Activated CD8-positive, alpha-beta memory T cell treated with anti-CD3 and anti-CD28 coated beads, Interleukin-2, amount 10 ng/mL, durations not matched to agents 7 days and 5 days (primary cell): ENCODE data around the gene DNTTIP2. TPM values are rescaled to one million over a fixed set of nuclear protein-coding genes. Genes with fewer than 3 reads are reported as not detected.

Source experiments
- ATAC-seq: fragments of 150-1000 bp; cut with Tn5 transposase; one replicate; pipeline ENCODE4 v1.10.0; 2021; ENCODE audit warnings: moderate library complexity
- CTCF ChIA-PET: fragments of 350-600 bp; sonication (Branson Sonifier 250); formaldehyde crosslinking; loops from one replicate; lab custom pipeline; 2021; ENCODE audit warnings: antibody characterized with exemption; lab: Charles Lee
- DNase-seq: peaks from one replicate; pipeline ENCODE4 v3.0.0-alpha.2; 2020
- H3K27ac Mint-ChIP-seq: one replicate; pipeline ENCODE4 v1.8.0; 2021; ENCODE audit warnings: mild to moderate bottlenecking, mixed read lengths
- H3K27me3 Mint-ChIP-seq: one replicate; pipeline ENCODE4 v1.8.0; 2021; ENCODE audit warnings: mixed read lengths
- H3K36me3 Mint-ChIP-seq: one replicate; pipeline ENCODE4 v1.8.0; 2021; ENCODE audit warnings: mild to moderate bottlenecking, mixed read lengths
- H3K4me1 Mint-ChIP-seq: one replicate; pipeline ENCODE4 v1.8.0; 2021; ENCODE audit warnings: mixed read lengths
- H3K4me3 Mint-ChIP-seq: one replicate; pipeline ENCODE4 v1.8.0; 2021; ENCODE audit warnings: mild to moderate bottlenecking, moderate library complexity, mixed read lengths
- H3K9me3 Mint-ChIP-seq: one replicate; pipeline ENCODE4 v1.8.0; 2022; ENCODE audit warnings: low read depth, mixed read lengths
- total RNA-seq, 2 experiments: library from RNA; stranded (reverse); gene quantifications; one replicate each; pipeline ENCODE4 v1.2.3, GENCODE V29; 2021

DNTTIP2 gene
- total RNA-seq, 2 experiments from 2014 or later, result 60.8 to 74.5 TPM

DNA sequence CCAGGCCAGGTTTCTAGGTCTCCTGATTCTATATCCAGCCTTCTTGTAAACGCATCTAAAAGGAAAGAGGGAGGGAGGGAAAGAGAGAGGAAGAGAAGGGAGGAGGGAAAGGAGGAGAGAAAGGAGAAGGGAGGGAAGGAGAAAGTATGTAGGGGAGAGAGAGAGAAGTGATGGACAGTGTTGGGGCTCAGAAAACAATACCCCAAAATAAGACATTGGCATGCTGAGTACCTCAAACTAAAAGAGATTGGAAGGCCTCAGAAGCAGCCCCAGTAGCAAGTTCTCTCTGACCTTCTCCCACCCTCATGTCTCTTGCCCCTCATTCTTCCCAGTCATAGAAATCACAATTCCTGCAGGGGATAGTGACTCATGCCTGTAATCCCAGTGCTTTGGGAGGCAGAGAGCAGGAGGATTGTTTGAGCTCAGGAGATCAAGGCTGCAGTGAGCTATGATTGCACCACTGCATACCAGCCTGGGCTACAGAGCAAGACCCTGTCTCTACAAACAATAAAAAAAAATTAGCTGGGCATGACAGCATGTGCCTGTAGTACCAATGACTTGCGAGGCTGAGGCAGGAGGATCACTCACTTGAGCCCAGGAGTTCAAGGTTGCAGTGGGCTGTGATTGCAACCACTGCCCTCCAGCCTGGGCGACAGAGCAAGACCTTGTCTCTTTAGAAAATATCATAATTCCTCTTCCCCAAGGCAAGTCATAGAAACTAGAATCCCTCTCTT, 51.2 kb downstream of the DNTTIP2 start:
- H3K36me3 Mint-ChIP-seq, result peaks cover 2% of the 10 kb centered on the region
- H3K27me3 Mint-ChIP-seq, result no peaks in the 10 kb centered on the region

DNA sequence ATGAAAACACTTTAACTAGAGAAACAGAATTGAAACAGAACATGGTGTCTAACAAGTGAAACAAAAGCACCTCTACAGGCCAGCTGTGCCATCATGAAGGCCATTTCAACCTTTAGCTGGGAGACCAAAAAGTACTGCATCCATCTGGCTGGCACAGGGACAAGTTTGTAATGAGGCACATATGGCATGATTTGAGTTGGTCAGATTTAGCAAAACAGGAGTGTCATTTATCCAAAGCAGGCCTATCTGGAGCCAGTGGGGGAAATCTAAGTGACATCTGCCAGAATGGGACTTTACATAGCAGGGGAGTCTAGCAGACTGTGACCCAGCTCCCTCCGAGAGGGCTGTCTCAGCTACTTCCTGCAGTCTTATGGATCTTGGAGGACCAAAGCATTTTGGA, 51.9 kb downstream of the DNTTIP2 start:
- H3K27me3 Mint-ChIP-seq, result no peaks in the 10 kb centered on the region
- no peak overlapping the region for H3K27ac Mint-ChIP-seq
- H3K9me3 Mint-ChIP-seq, result no peaks in the 10 kb centered on the region
- H3K4me1 Mint-ChIP-seq, result peaks cover 9% of the 10 kb centered on the region
- CTCF ChIA-PET, result no interaction called here
- ATAC-seq, result no peak
- no peak for DNase-seq
- H3K4me3 Mint-ChIP-seq, result no peak overlapping the region
- H3K36me3 Mint-ChIP-seq, result peaks cover 1% of the 10 kb centered on the region

More for the DNA sequence above, 51.2 kb downstream of the DNTTIP2 start:
- CTCF ChIA-PET, result interaction anchor here (1.6 kb wide), 1 partner anchor 197 kb away, joined by 3 read pairs; no protein-coding TSS in a partner anchor
- no peak for ATAC-seq
- H3K9me3 Mint-ChIP-seq, result peaks cover 3% of the 10 kb centered on the region
- DNase-seq, result no peak
- no peak overlapping the region for H3K4me3 Mint-ChIP-seq
- H3K27ac Mint-ChIP-seq, result no peak overlapping the region
- peaks cover 9% of the 10 kb centered on the region for H3K4me1 Mint-ChIP-seq

DNA sequence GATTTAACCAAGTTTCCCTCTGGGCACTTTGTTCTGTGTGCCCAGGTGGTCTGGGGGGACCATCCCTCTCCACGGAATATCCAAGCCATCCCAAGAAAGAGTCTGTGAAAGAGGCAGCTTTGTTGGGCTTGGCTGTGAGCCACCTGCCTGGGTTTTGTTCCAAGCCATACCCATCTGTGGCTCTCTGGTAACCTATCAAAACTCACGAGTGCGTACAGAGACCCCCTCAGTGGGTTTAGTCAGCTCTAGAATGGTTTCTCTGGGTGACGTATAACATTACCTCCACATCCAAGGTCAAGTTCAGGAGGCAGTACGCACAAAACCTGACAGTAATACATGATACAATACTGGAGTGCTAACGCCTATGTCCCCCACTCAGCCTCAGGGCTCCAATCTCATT, 54.2 kb downstream of the DNTTIP2 start:
- ATAC-seq (no peak), DNase-seq (no peak)
- Mint-ChIP-seq H3K4me3 (no peak overlapping the region), H3K27me3 (peaks cover 7% of the 10 kb centered on the region), H3K9me3 (no peaks in the 10 kb centered on the region), H3K36me3 (no peaks in the 10 kb centered on the region), H3K4me1 (peaks cover 9% of the 10 kb centered on the region), H3K27ac (no peak overlapping the region)
- CTCF ChIA-PET, result no interaction called here

DNA sequence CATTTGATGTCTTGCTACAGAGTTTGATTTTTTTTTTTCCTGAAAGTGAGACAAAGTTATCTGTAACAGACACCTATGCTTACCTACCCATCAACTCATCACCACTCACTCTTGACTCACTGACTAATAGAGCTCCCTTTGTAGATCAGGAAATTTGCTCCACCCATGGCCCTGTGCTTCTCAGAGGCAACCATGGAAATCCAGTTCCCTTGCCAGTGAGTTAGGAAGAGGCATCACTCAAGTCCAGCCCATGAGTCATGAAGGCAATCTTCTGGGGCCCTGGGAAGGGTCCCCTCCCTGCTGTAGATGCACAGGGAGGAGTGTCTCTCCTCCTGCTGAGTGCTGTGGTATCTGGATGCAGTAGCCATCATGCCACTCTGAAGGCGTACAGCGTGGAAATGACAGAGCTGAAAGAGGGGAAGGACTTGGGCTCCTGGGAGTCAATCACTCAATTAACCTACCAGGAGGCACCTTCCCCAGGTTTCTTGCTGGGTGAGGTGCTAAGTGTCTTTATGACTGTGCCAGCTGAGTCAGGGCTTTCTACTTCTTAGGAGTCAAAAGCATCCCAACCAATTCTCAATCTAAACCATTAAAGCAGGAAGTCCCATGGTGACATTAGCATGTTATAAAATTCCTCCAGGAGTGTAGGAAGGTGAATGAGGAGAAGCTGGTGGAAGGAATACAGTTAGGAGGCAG, 56.1 kb downstream of the DNTTIP2 start:
- peaks cover 9% of the 10 kb centered on the region for H3K27me3 Mint-ChIP-seq
- CTCF ChIA-PET, result interaction anchor here (1.9 kb wide), 1 partner anchor 9 kb away, joined by 4 read pairs; no protein-coding TSS in a partner anchor

DNA sequence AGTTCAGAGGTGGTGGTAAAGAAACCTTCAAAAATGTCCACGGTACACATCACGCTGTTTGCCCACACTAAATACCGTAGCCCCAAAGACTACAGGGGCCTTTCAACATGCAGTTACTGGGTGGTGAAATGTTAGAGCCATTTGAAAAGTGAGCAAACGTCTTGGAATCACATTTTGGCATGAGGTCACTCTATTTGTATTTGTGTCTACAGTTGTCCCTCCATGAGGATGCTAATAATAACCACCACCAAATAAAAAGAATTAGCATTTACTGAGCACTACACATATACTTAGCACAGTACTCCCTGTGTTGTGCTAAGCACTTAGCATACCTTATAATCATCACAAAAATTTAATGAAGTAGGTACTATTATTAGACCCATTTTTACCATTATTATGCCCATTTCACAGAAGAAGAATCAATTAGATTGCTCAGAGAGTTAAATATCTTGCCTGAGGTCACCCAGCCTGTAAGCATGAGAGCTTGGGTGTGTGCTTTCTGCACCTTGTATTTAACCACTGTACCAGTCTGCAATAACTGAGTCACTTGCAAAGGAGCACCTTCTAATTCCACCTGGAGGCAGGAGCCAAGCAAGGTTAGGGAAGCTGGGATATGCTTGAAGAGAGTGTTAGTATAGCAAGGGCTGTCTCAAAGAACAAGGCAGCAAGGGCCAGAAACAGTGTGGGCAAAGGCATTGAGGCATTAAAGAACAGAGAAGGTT, 57.4 kb downstream of the DNTTIP2 start:
- ATAC-seq (no peak), DNase-seq (no peak)
- Mint-ChIP-seq H3K4me1 (peaks cover 30% of the 10 kb centered on the region), H3K36me3 (no peaks in the 10 kb centered on the region), H3K27ac (no peak overlapping the region), H3K4me3 (no peak overlapping the region), H3K9me3 (no peaks in the 10 kb centered on the region), H3K27me3 (peaks cover 9% of the 10 kb centered on the region)
- CTCF ChIA-PET, result interaction anchor here (1.5 to 1.9 kb wide), 2 partner anchors 8 to 192 kb away, joined by 4 read pairs; no protein-coding TSS in a partner anchor

More for the DNA sequence above, 56.1 kb downstream of the DNTTIP2 start:
- Mint-ChIP-seq H3K4me3 (no peak overlapping the region), H3K9me3 (no peaks in the 10 kb centered on the region), H3K36me3 (no peaks in the 10 kb centered on the region), H3K27ac (no peak overlapping the region), H3K4me1 (peaks cover 17% of the 10 kb centered on the region)
- ATAC-seq (no peak), DNase-seq (no peak)

DNA sequence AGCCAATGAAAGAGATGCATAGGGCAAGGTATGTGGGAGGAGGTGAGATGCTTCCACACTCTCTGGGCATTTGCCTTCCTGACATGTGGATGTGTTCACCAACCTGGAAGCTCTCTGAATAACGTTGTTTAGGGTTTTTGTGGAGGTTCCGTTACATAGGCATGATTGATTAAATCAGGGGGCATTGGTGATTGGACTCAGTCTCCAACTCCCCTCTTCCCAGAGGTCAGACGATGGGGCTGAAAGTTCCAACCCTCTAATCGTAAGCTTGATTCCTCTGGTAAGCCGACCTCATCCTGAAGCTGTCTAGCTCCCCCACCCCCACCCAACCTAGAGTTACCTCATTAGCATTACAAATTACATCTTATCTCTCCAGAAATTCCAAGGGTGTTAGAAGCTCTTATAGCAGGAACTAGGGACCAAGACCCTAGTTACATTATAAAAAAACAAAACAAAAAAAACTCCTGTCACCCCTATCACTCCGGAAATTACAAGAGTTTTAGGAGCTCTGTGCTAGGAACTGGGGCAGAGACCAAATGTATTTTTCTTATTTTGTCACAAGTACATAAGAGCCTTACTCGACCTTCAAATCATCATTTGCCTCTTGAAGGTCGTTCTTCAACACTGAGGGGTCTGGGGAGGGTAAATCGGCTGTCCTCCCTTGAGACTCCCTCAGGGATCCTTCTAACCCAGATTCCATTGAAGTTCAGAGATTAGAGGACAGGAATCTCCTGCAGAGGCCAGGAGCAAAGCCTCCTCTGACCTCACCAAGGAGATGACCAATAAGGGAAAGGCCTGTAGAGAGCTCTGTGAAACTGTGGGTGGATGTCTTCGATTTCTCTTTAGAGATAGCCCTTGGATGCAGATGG, 58.2 kb downstream of the DNTTIP2 start:
- H3K27me3 Mint-ChIP-seq, result peaks cover 9% of the 10 kb centered on the region
- H3K4me1 Mint-ChIP-seq, result peaks cover 31% of the 10 kb centered on the region
- no peaks in the 10 kb centered on the region for H3K36me3 Mint-ChIP-seq
- CTCF ChIA-PET, result interaction anchor here (0.6 to 1.5 kb wide), 3 partner anchors 192 to 278 kb away, joined by 3 to 4 read pairs (median 3); no protein-coding TSS in a partner anchor
- H3K9me3 Mint-ChIP-seq, result no peaks in the 10 kb centered on the region
- H3K27ac Mint-ChIP-seq, result no peak overlapping the region
- ATAC-seq, result no peak
- H3K4me3 Mint-ChIP-seq, result no peak overlapping the region
- no peak for DNase-seq

DNA sequence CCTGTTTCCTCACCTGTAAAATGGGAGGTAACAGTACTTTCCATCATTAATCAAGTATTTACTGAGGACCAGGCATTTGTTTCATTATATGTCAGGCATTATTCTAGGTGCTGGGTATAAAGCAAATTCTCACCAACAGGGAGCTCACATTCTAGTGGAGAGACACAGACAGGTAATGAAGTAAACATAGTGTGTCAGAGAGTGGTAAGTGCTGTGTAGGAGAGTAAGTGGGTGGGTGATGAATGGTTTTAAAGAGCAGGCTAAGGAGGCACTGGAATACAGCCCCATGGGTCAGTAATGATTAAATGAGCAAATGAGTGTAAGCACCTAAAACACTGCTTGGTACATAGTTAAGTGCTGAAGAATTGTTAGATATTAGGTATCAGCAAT, 60.4 kb downstream of the DNTTIP2 start:
- no peak for DNase-seq
- no peaks in the 10 kb centered on the region for H3K9me3 Mint-ChIP-seq
- H3K27me3 Mint-ChIP-seq, result peaks cover 9% of the 10 kb centered on the region
- H3K27ac Mint-ChIP-seq, result no peak overlapping the region
- ATAC-seq, result peak; percentile 26
- H3K4me3 Mint-ChIP-seq, result no peak overlapping the region
- no peaks in the 10 kb centered on the region for H3K36me3 Mint-ChIP-seq
- H3K4me1 Mint-ChIP-seq, result peaks cover 22% of the 10 kb centered on the region
- CTCF ChIA-PET, result interaction anchor here (0.6 to 8.2 kb wide), 5 partner anchors 26 to 514 kb away, joined by 3 to 154 read pairs (median 4); no protein-coding TSS in a partner anchor

DNA sequence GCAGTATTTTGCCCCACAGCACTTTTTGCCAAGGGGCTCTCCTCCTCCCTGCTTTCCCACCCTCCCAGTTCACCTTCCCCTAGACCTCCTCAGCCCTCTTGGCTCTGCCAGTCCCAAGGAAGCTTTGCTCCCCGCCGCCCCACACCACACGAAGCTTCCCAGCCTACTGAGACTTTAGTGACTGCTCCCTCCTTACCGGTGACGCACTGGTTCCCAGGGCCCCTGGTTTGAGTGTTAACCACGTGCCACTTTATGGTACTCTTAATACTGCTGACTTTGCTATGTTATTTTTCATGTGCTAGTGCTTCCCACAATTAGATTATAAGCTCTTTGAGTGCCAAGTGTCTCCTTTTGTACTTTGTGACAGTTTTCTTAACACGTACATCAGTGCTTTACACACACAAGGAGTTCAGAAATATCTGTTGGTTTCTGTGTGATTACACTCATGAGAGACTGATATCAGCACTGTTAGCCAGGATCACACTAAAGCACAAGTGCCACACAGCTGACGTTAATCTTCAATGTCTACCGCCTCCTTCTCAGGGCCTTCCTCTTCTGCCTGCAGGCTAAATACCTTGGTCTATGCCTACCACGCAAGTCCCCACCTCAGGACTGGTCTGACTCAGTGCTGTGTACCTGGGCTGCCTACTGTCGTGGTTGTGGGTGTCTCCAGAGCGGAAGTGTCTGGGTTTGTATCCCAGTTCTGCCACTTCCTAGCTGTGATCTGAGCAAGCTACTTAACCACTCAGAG, 61.0 kb downstream of the DNTTIP2 start:
- ATAC-seq (peak; percentile 82), DNase-seq (peak; percentile 74)
- Mint-ChIP-seq H3K27ac (no peak overlapping the region), H3K36me3 (no peaks in the 10 kb centered on the region), H3K4me3 (no peak overlapping the region), H3K4me1 (peaks cover 22% of the 10 kb centered on the region), H3K27me3 (peaks cover 9% of the 10 kb centered on the region), H3K9me3 (no peaks in the 10 kb centered on the region)
- CTCF ChIA-PET, result interaction anchor here (0.6 to 8.2 kb wide), 5 partner anchors 27 to 513 kb away, joined by 3 to 154 read pairs (median 4); no protein-coding TSS in a partner anchor

DNA sequence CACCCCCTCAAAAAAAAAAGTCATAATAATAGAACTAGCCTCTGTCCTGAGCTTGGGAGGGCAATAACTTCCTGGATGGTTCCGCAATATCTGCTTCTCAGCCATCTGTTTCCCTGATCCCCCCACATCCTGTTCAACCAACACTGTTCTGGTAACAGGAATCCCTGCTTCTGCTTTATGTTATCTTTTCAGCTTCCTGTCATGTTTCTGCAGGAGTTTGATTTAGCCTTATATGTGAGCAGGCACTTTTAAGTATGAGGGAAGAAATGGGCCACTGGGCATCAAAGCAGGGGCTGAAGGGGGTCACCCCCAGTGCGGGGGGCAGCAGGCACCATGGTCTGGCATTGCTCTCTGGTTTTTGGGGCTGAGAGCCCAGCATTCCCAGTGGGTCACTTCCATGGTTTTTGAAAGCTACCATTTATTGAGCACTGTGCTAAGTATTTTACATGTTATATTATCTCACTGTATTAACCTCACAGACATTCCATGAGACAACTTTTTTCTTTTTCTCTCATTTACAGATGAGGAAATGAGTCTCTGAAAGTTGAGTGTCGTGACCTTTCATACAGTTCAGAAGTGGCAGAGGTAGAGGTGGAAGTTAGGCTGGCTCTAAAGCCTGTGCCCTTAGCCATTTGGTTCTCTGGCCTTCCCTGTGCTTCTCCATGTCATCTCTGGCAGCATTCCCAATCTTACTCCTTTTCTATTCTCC, 61.9 kb downstream of the DNTTIP2 start:
- CTCF ChIA-PET, result interaction anchor here (0.6 to 8.2 kb wide), 8 partner anchors 28 to 547 kb away, joined by 3 to 154 read pairs (median 4); no protein-coding TSS in a partner anchor
- Mint-ChIP-seq H3K27me3 (peaks cover 9% of the 10 kb centered on the region), H3K27ac (no peak overlapping the region), H3K4me3 (no peak overlapping the region), H3K9me3 (no peaks in the 10 kb centered on the region), H3K4me1 (peaks cover 22% of the 10 kb centered on the region), H3K36me3 (no peaks in the 10 kb centered on the region)
- DNase-seq, result no peak
- ATAC-seq, result no peak
